ENCODE data around the gene ANKS1A. TPM values are rescaled to one million over a fixed set of nuclear protein-coding genes. Genes with fewer than 3 reads are reported as not detected.

Gene ANKS1A
- polyA plus RNA-seq, 1 of the 3 experiments (the other 2 are of a cell fraction): 7.6 TPM

- H3F3A ChIP-seq (replicated peaks; ENCODE audit: insufficient read depth): no peaks in the 10 kb centered on the region
- CTCF ChIA-PET: no interaction called here
- H3K4me3 ChIP-seq (ENCODE audit: low read depth in 2 of 2, low read length in 1 of 2): no peak overlapping the region
- H2AFZ ChIP-seq (ENCODE audit: low read depth): no peak overlapping the region
- no peak for TF ChIP-seq CTCF (IDR thresholded peaks at IDR 0.05)
- no peak for TF ChIP-seq USF2 (IDR thresholded peaks at IDR 0.05; ENCODE audit: borderline replicate concordance, low read depth, low read length)
- no peak for TF ChIP-seq JUND (IDR thresholded peaks at IDR 0.05)
- no peak for TF ChIP-seq POLR2AphosphoS5 (IDR thresholded peaks at IDR 0.05; ENCODE audit: low read depth, low read length)
- no peak for TF ChIP-seq TCF12 (IDR thresholded peaks at IDR 0.05)
- TF ChIP-seq FOXM1 (IDR thresholded peaks at IDR 0.05; ENCODE audit: low read depth): no peak
- TF ChIP-seq RXRA (IDR thresholded peaks at IDR 0.05; ENCODE audit: borderline replicate concordance, low read depth): no peak
- no peak for TF ChIP-seq TAF1 (IDR thresholded peaks at IDR 0.05; ENCODE audit: borderline replicate concordance, low read depth, low read length)
- no peak for TF ChIP-seq NRF1 (IDR thresholded peaks at IDR 0.05; ENCODE audit: low read depth, low read length)
- TF ChIP-seq RFX5 (IDR thresholded peaks at IDR 0.05; ENCODE audit: low read length): no peak
- TF ChIP-seq NFIC (IDR thresholded peaks at IDR 0.05; ENCODE audit: borderline replicate concordance): no peak
- TF ChIP-seq MXI1 (IDR thresholded peaks at IDR 0.05; ENCODE audit: low read depth, low read length): no peak
- no peak for TF ChIP-seq MAX (IDR thresholded peaks at IDR 0.05; ENCODE audit: low read depth)
- TF ChIP-seq USF1 (IDR thresholded peaks at IDR 0.05; ENCODE audit: borderline replicate concordance, low read depth): no peak
- H3K36me3 ChIP-seq (replicated peaks in 1 of 2; ENCODE audit: control insufficient read depth in 1 of 2, insufficient read depth in 2 of 2, low read length in 1 of 2): peaks cover 0 to 41% of the 10 kb centered on the region in 2 experiments
- H3K9ac ChIP-seq: no peak overlapping the region
- POLR2A ChIA-PET: no interaction called here
- WGBS (ENCODE audit: low lambda C conversion rate): 96% methylated on average over 23 of the region's 30 CpGs
- H3K27ac ChIP-seq (ENCODE audit: low read depth in 2 of 2, low read length in 1 of 2): no peak overlapping the region
- no peaks in the 10 kb centered on the region for H4K20me1 ChIP-seq (ENCODE audit: insufficient read depth)
- no peaks in the 10 kb centered on the region for H3K9me3 ChIP-seq
- peak; percentile 14 for DNase-seq
- peaks cover 0 to 11% of the 10 kb centered on the region in 2 experiments; a peak in 1 of 4 replicates for H3K4me1 ChIP-seq (ENCODE audit: control insufficient read depth in 1 of 2, insufficient read depth in 2 of 2, low read depth in 1 of 2, low read length in 1 of 2)
- no peak overlapping the region for H3K4me2 ChIP-seq
- H3K79me2 ChIP-seq (ENCODE audit: insufficient read depth): no peaks in the 10 kb centered on the region
- H3K9me2 ChIP-seq: no peaks in the 10 kb centered on the region
- no peaks in the 10 kb centered on the region for H3K27me3 ChIP-seq (ENCODE audit: insufficient read depth)
These were observed 196.6 kb downstream of the ANKS1A start for GRCh38 chr6:35085359-35086281.
